Neural progenitor cell (in vitro differentiated cells): ENCODE data around the gene CASK.
"Not testable (repeated sequence)": the region's sequence is repeated elsewhere in the genome, so short reads cannot be mapped to it uniquely, and the experiment has no call there.

ENCODE experiments used
- EZH2 ChIP-seq: fragments of 200-600 bp; sonication (generic); IDR thresholded peaks from 2 replicates; pipeline ENCODE4 v1.6.1; 2017; ENCODE audit warnings: antibody characterized with exemption, mild to moderate bottlenecking, moderate library complexity
- TF ChIP-seq, protein P1 (sequence below): fragments of 200-600 bp; sonication (generic); IDR thresholded peaks from 2 replicates; pipeline ENCODE4 v1.5.1; 2017; ENCODE audit warnings: antibody characterized with exemption, mild to moderate bottlenecking

DNA sequence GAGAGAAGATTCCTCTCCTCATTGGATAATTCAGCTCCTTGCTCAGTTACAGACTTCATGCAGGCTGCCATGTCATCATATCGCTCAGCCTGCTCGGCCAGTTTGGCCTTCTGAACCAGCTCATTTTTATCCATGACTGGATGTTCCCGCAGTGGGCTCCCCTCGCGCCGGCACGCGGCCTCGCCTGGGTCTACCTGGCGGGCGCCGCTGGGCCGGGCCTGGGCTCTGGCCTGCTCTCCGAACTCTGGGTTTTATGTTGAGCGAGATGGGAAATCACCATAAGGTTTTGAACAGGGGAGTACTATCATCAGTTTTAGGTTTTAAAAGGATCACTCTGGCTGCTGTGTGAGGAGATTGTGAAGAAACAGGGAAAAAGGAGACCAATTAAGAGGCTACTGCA lies 247.0 kb downstream of the CASK start:
- TF ChIP-seq, protein P1, sequence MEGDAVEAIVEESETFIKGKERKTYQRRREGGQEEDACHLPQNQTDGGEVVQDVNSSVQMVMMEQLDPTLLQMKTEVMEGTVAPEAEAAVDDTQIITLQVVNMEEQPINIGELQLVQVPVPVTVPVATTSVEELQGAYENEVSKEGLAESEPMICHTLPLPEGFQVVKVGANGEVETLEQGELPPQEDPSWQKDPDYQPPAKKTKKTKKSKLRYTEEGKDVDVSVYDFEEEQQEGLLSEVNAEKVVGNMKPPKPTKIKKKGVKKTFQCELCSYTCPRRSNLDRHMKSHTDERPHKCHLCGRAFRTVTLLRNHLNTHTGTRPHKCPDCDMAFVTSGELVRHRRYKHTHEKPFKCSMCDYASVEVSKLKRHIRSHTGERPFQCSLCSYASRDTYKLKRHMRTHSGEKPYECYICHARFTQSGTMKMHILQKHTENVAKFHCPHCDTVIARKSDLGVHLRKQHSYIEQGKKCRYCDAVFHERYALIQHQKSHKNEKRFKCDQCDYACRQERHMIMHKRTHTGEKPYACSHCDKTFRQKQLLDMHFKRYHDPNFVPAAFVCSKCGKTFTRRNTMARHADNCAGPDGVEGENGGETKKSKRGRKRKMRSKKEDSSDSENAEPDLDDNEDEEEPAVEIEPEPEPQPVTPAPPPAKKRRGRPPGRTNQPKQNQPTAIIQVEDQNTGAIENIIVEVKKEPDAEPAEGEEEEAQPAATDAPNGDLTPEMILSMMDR, result not testable (repeated sequence)
- not testable (repeated sequence) for TF ChIP-seq EZH2
